Mesothelial cell of epicardium (in vitro differentiated cells): ENCODE results near the gene COX5B. TPM values are rescaled to one million over a fixed set of nuclear protein-coding genes. Genes with fewer than 3 reads are reported as not detected.
A peak's percentile ranks its signal among the peaks of the same experiment; 100 is the strongest.
"Not testable (repeated sequence)": the region's sequence is repeated elsewhere in the genome, so short reads cannot be mapped to it uniquely, and the experiment has no call there.

Experiments used
- DNase-seq, 2 experiments: peaks; one replicate each; pipeline ENCODE4 v3.0.0; 2021; ENCODE audit warnings: low spot score in 2 of 2; ENCODE audit not compliant: unreplicated experiment in 2 of 2
- H3K27ac Mint-ChIP-seq: 2 replicates; pipeline ENCODE4 v1.8.0; 2021; ENCODE audit warnings: mixed read lengths
- H3K27me3 Mint-ChIP-seq: 2 replicates; pipeline ENCODE4 v1.8.0; 2021; ENCODE audit warnings: low read depth, mixed read lengths
- H3K36me3 Mint-ChIP-seq: 2 replicates; pipeline ENCODE4 v1.8.0; 2021; ENCODE audit warnings: mixed read lengths
- H3K4me1 Mint-ChIP-seq: 2 replicates; pipeline ENCODE4 v1.8.0; 2021; ENCODE audit warnings: mixed read lengths
- H3K4me3 Mint-ChIP-seq: 2 replicates; pipeline ENCODE4 v1.8.0; 2021; ENCODE audit warnings: mild to moderate bottlenecking, moderate library complexity, mixed read lengths
- H3K9me3 Mint-ChIP-seq: 2 replicates; pipeline ENCODE4 v1.8.0; 2021; ENCODE audit warnings: mixed read lengths
- total RNA-seq: library from RNA; stranded (reverse); gene quantifications from 3 replicates; pipeline ENCODE4 v1.2.1, GENCODE V29; 2021
- TF ChIP-seq, protein P1 (sequence below): fragments of 200-600 bp; sonication (generic); IDR thresholded peaks from one replicate; pipeline ENCODE4 v1.5.0; 2021; ENCODE audit warnings: antibody characterized with exemption; ENCODE audit not compliant: unreplicated experiment

Gene COX5B, protein sequence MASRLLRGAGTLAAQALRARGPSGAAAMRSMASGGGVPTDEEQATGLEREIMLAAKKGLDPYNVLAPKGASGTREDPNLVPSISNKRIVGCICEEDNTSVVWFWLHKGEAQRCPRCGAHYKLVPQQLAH
- 144 to 158 TPM (median 151 TPM) in 3 replicates for total RNA-seq

GRCh38 chr2:97645695-97646629 is at the start of gene COX5B:
Gene COX5B, plus strand, starts transcription at chr2:97646062. Its CDS starts 25 bp downstream, at chr2:97646087.
- Mint-ChIP-seq H3K4me3 (peak within 1 kb of the TSS; percentile 94), H3K36me3 (peaks cover 15% of the 10 kb centered on the region), H3K27me3 (no peaks in the 10 kb centered on the region), H3K27ac (peak within 1 kb of the TSS; percentile 99), H3K4me1 (peaks cover 14% of the 10 kb centered on the region), H3K9me3 (no peaks in the 10 kb centered on the region)
- DNase-seq = peak; percentile 97 to 99
- TF ChIP-seq, protein P1, sequence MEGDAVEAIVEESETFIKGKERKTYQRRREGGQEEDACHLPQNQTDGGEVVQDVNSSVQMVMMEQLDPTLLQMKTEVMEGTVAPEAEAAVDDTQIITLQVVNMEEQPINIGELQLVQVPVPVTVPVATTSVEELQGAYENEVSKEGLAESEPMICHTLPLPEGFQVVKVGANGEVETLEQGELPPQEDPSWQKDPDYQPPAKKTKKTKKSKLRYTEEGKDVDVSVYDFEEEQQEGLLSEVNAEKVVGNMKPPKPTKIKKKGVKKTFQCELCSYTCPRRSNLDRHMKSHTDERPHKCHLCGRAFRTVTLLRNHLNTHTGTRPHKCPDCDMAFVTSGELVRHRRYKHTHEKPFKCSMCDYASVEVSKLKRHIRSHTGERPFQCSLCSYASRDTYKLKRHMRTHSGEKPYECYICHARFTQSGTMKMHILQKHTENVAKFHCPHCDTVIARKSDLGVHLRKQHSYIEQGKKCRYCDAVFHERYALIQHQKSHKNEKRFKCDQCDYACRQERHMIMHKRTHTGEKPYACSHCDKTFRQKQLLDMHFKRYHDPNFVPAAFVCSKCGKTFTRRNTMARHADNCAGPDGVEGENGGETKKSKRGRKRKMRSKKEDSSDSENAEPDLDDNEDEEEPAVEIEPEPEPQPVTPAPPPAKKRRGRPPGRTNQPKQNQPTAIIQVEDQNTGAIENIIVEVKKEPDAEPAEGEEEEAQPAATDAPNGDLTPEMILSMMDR = no peak

- not testable (repeated sequence) for H3K4me1 Mint-ChIP-seq, H3K4me3 Mint-ChIP-seq, DNase-seq, H3K27ac Mint-ChIP-seq, H3K36me3 Mint-ChIP-seq, H3K9me3 Mint-ChIP-seq
- H3K27me3 Mint-ChIP-seq = peaks cover 42% of the 10 kb centered on the region
These were observed 49.7 kb upstream of the COX5B start for GRCh38 chr2:97596180-97596579.

DNA sequence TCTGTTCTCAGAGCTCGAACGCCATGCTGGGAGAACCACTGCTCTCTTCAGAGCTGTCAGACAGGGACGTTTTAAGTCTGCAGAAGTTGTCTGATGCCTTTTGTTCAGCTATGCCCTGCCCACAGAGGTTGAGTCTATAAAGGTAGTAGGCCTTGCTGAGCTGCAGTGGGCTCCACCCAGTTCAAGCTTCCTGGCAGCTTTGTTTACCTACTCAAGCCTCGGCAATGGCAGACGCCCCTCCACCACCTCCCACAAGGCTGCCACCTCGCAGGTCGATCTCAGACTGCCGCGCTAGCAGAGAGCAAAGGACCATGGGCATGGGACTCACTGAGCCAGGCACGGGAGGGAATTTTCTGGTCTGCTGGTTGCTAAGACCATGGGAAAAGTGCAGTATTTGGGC is 44.3 kb upstream of the COX5B start:
- H3K9me3 Mint-ChIP-seq, H3K27ac Mint-ChIP-seq, H3K4me3 Mint-ChIP-seq, H3K36me3 Mint-ChIP-seq, DNase-seq, H3K4me1 Mint-ChIP-seq: not testable (repeated sequence)
- peaks cover 39% of the 10 kb centered on the region for H3K27me3 Mint-ChIP-seq

DNA sequence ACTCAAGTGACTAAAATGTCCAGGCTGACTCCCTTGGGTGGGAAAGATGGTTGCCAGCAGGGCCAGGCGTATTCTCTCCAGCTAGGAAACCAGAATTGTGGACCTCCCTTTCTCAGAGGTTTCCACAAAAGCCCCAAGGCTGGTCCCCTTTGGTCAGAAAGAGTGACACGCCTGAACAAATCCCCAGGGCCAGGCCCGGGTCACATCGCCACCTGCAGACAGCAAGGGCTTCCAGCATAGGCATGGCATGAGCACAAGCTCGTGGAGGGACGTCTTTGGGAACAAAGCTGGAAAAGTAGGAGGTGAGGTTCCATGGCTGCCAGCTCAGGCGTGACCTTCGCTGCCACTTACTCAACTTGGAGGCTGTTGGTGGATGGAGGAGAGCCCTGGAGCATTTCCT is 40.8 kb upstream of the COX5B start:
- not testable (repeated sequence) for H3K27ac Mint-ChIP-seq, H3K36me3 Mint-ChIP-seq, H3K4me3 Mint-ChIP-seq, H3K9me3 Mint-ChIP-seq, DNase-seq, H3K4me1 Mint-ChIP-seq
- peaks cover 15% of the 10 kb centered on the region for H3K27me3 Mint-ChIP-seq

DNA sequence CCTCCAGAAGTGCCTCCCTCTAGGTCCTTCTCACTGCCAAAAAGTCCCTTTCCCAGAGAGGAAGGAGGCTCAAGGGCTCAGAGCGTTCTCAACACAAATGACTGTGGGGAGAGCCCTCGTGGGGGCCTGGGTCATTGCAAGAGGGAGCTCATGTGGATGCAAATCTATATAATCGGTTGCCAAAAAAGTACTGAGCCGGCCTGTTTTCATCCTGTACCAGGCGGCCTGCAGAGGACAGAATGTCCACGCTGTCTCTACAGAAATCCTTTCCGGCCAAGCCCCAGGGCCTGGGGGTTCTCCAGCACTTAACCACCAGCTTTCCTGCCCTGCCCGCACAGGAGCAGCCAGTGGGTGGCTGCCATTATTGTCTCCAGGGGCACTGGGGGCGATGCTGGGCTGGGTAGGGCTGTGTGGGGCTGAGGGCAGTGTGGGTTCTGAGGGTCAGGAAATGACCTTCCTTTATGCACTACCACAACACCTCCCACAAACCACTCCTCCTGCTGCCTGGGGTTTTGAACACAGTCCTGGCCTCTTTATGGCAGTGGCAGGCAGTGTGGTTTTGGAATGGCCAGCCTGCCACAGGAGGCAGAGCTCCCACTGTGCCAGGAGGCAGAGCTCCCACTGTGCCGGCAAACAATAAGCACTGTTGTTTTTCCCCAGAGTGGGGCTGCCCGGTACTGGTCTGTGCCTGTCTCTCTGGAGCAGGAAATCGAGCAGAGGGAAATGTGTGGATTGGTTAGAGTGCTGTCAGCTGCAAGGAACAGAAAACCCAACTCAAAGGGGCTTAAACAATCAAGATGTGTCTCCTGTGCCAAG is 40.1 kb upstream of the COX5B start:
- H3K4me3 Mint-ChIP-seq, H3K4me1 Mint-ChIP-seq, H3K9me3 Mint-ChIP-seq, H3K27me3 Mint-ChIP-seq, H3K27ac Mint-ChIP-seq, H3K36me3 Mint-ChIP-seq, DNase-seq: not testable (repeated sequence)

DNA sequence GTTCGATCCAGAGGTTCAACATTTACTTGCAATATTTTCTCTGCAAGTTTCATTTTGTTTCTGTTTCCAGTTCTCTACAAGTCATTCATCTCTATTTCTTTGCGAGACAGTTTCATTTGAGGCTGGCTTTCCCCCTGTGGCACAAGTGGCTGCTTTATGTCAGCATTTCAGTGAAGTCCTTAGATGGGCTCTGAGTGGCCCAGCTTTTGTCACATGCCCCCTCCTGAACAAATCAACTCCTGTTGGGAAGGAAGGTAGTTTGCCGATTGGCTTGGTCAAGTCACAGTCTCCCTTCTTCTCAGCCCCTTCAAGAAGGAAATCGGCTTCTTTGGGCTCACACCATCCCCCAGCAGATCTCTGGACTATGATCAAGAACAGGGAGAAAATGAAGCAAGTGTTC is 37.1 kb upstream of the COX5B start:
- H3K36me3 Mint-ChIP-seq, H3K4me1 Mint-ChIP-seq, H3K27ac Mint-ChIP-seq, H3K27me3 Mint-ChIP-seq, H3K9me3 Mint-ChIP-seq, H3K4me3 Mint-ChIP-seq, DNase-seq: not testable (repeated sequence)

DNA sequence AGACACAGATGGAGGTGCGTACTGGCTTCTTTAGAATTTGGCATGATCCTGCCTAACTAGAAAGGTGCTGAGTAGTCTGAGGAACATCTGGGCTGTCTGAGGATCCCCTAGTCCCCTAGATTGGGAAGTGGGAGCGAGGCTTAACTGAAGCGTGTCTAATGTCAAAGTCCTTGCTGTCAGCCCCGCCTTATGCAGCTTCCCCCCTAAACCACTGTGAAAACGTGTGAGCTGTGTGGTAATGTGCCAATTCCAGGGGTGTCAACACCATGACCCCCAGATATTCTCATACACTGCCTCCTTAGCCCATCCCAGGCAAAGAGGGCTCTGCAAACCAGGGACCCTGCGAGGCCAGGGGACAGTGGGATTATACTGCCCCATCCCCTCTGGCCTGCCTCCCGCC is 34.0 kb upstream of the COX5B start:
- H3K4me3 Mint-ChIP-seq, H3K27ac Mint-ChIP-seq, H3K27me3 Mint-ChIP-seq, DNase-seq, H3K4me1 Mint-ChIP-seq, H3K9me3 Mint-ChIP-seq, H3K36me3 Mint-ChIP-seq: not testable (repeated sequence)

GRCh38 chr2:97615746-97616145 is 30.1 kb upstream of the COX5B start:
- not testable (repeated sequence) for DNase-seq, H3K27me3 Mint-ChIP-seq, H3K4me1 Mint-ChIP-seq, H3K9me3 Mint-ChIP-seq, H3K27ac Mint-ChIP-seq, H3K36me3 Mint-ChIP-seq, H3K4me3 Mint-ChIP-seq

GRCh38 chr2:97617911-97618310 is 28.0 kb upstream of the COX5B start:
- no peaks in the 10 kb centered on the region for H3K36me3 Mint-ChIP-seq
- no peak overlapping the region for H3K4me3 Mint-ChIP-seq
- TF ChIP-seq, protein P1 = no peak
- no peak overlapping the region for H3K27ac Mint-ChIP-seq
- H3K4me1 Mint-ChIP-seq = no peaks in the 10 kb centered on the region
- no peaks in the 10 kb centered on the region for H3K27me3 Mint-ChIP-seq
- no peaks in the 10 kb centered on the region for H3K9me3 Mint-ChIP-seq
- no peak for DNase-seq

DNA sequence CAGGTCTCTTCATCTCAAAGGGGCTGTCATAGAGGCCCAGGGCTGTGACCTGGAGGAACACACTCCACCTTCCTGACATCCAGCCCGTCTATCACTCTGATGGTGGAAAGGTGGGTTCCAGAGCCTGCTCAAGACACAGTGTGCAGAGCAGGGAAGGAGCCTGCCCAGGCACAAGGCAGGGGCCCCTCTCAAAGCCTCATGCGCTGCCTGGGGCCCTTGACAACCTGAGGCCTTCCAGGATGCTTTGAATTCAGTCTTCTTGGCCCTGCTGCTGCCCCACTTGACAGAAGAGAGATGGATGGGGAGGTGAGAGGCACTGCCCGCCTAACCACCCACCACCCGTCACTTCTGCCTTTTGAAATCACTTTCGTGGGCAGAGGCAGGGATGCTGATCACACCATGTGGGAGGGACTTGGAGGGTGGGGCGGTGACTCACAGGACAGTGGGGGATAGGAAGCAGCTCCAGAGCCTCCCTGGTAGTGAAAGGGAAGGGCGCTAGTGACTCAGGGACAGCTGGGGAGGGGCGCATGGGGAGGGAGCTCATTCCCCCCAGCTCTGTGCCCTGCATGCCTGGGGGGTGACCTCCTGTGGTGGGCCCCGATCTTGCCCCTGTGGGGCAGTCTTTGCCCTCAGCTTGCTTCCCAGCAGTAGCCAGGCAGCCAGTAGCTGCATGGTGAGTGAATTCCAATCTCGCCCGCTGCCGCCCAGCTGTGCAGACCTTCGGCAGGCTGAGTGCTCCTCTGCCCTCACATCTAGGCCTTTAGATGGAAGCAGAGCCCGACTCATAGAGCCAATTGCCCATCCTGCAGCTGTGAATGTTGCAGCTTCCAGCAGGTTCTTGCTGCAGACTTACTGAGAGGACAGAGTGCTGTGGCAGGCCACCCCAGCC is 26.7 kb upstream of the COX5B start:
- DNase-seq, H3K4me3 Mint-ChIP-seq, H3K36me3 Mint-ChIP-seq, H3K27me3 Mint-ChIP-seq, H3K9me3 Mint-ChIP-seq, H3K4me1 Mint-ChIP-seq, H3K27ac Mint-ChIP-seq: not testable (repeated sequence)

DNA sequence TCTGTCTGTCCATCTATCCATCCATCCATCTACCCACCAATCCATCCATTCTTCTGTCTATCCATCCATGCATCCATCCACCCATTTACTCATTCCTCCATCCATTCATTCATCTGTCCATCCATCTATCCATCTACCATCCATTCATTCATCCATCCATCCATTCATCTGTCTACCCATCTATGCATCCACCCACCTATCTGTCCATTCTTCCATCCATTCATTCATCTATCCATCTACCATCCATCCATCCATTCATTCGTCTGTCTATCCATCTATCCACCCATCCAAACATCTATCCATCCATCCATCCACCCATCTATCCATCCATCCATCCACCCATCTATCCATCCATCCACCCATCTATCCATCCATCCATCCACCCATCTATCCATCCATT is 25.4 kb upstream of the COX5B start:
- not testable (repeated sequence) for H3K4me3 Mint-ChIP-seq, DNase-seq, H3K27me3 Mint-ChIP-seq, H3K27ac Mint-ChIP-seq, H3K36me3 Mint-ChIP-seq, H3K9me3 Mint-ChIP-seq, H3K4me1 Mint-ChIP-seq
